Upper lobe of left lung (tissue), 6 donors: ENCODE results near the gene PLSCR4. TPM values are rescaled to one million over a fixed set of nuclear protein-coding genes. Genes with fewer than 3 reads are reported as not detected.

ENCODE experiments used
- ATAC-seq, 2 donors: fragments of 200-7000 bp; cut with Tn5 transposase; one replicate each; pipeline ENCODE4 v1.9.1; 2022; ENCODE audit warnings: mild to moderate bottlenecking in 2 of 2, moderate library complexity in 2 of 2; ENCODE audit not compliant: low FRiP score in 2 of 2
- DNase-seq, 2 donors: peaks; one replicate each; pipeline ENCODE4 v3.0.0-alpha.2; 2019 to 2020
- H3K27ac ChIP-seq, 4 donors: fragments of 200-600 bp; sonication (generic); one replicate each; pipeline ENCODE4 v1.5.1; 2016 to 2019
- H3K27me3 ChIP-seq, 4 donors: fragments of 200-600 bp; sonication (generic); one replicate each; pipeline ENCODE4 v1.5.1; 2017 to 2019
- H3K36me3 ChIP-seq, 4 donors: fragments of 200-600 bp; sonication (generic); one replicate each; pipeline ENCODE4 v1.5.1; 2016 to 2019
- H3K4me1 ChIP-seq, 4 donors: fragments of 200-600 bp; sonication (generic); one replicate each; pipeline ENCODE4 v1.5.1; 2018 to 2019
- H3K4me3 ChIP-seq, 4 donors: fragments of 200-600 bp; sonication (generic); one replicate each; pipeline ENCODE4 v1.5.1; 2017 to 2019; ENCODE audit warnings: mild to moderate bottlenecking in 2 of 4, moderate library complexity in 1 of 4
- H3K9me3 ChIP-seq, 4 donors: fragments of 200-600 bp; sonication (generic); one replicate each; pipeline ENCODE4 v1.5.1; 2018 to 2019
- CTCF ChIP-seq, 6 experiments: fragments of 450-650 bp in 4 of 6; fragments of 200-600 bp in 2 of 6; sonication (generic) in 2 of 6; IDR thresholded peaks; one replicate each; pipeline ENCODE4 v1.5.1; 2016 to 2019; ENCODE audit warnings: antibody characterized with exemption in 6 of 6
- EP300 ChIP-seq, 4 donors: sonication (generic); formaldehyde crosslinking; IDR thresholded peaks; one replicate each; pipeline ENCODE4 v1.5.1; 2017; ENCODE audit warnings: antibody characterized with exemption in 4 of 4, control low read depth in 2 of 4
- POLR2A ChIP-seq, 4 donors: fragments of 450-650 bp; IDR thresholded peaks; one replicate each; pipeline ENCODE4 v1.5.1; 2016 to 2017; ENCODE audit warnings: antibody characterized with exemption in 4 of 4, mild to moderate bottlenecking in 2 of 4
- POLR2AphosphoS5 ChIP-seq, 2 donors: sonication (generic); formaldehyde crosslinking; IDR thresholded peaks; one replicate each; pipeline ENCODE4 v1.5.1; 2017; ENCODE audit warnings: antibody characterized with exemption in 2 of 2
- WGBS, 2 donors: methylation state at CpG; one replicate each; pipeline ENCODE4 v1.1.5; 2017 to 2018; 5-methylcytosine and 5-hydroxymethylcytosine counted together
- total RNA-seq, 6 donors: library from RNA; depleted of rRNA in 4 of 6; stranded (reverse); fragments of >200 nt in 4 of 6; gene quantifications; one replicate each; pipeline versions ENCODE4 v1.1.0 to v1.2.1, GENCODE V29; 2016 to 2021
- donor health status: DM: no; HTN: no; CAD: no; lungs with moderate emphysema.
- donor health status: DM: no; HTN: yes; CAD: no; lungs with severe emphysema.

Gene PLSCR4
- total RNA-seq, 6 donors from 2014 or later = 16.8 to 56.4 (median 37.8) TPM

DNA sequence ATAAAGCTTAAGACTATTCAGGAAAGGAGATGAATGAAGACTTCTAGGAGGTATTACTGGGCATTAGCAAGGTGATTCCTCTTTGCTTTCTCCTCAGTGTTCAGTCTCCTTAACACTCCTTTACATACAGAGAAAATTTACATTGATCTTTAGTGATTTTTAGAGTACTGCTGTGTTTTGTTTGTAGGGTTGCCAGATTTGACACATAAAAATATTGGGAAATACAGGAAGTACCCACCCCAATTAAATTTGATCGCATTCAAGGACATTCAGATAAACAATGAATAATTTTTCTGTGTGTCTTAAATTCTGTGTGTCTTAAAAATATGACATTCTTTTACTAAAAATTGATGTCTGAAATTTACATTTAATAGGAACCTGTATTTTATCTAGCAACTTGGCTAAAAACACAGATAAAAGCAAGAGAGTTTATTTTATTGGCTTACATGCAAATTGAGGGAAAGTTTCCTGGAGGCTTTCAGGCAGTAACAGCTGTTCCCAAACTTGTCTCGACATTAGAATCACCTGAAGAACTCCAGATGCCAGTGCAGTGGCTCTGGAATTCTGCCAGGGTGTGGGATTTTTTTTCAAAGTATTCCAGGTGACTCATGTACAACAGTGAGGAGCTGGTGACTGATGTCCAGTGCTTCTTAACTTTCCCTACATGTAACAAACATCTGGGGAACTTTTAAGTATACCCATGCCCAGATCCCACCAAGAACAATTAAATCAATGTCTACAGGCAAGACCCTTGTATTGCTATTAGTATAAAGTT is 66.5 kb downstream of the PLSCR4 start:
- Histone ChIP-seq H3K36me3 (peaks cover 0 to 4% (median 0%) of the 10 kb centered on the region in 4 donors), H3K27ac (no peak overlapping the region), H3K4me1 (peaks cover 0 to 5% (median 0%) of the 10 kb centered on the region in 4 donors), H3K27me3 (no peaks in the 10 kb centered on the region), H3K4me3 (no peak overlapping the region), H3K9me3 (no peaks in the 10 kb centered on the region)
- DNase-seq (peak in 1 of 2 donors; percentile 28), ATAC-seq (no peak)
- 49% methylated on average over 2 of the region's 2 CpGs for WGBS, 2 donors
- TF ChIP-seq POLR2A (IDR thresholded peaks at IDR 0.05) (no peak), POLR2AphosphoS5 (IDR thresholded peaks at IDR 0.05) (no peak), EP300 (IDR thresholded peaks at IDR 0.05) (no peak), CTCF (IDR thresholded peaks at IDR 0.05) (no peak)

DNA sequence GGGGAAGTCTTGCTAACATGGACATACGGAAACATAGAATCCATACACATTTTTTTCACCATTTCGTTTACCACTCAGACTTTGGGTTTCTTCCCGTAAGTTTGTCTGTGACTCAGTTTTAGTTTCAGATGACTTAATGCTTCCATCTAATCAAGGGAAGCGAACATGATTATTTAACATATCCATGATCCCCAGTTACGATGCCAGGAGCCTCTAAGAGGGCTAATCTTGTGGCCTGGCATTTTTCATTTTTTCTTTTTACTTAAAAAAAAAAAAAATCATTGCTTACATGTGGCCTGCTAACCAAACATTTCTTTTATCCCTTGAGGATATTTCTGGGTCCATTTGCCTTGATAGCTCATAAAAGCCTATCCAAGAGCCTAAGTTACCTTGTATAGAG is 69.7 kb downstream of the PLSCR4 start:
- Histone ChIP-seq H3K27ac (no peak overlapping the region), H3K4me1 (peaks cover 0 to 5% (median 0%) of the 10 kb centered on the region in 4 donors), H3K36me3 (no peaks in the 10 kb centered on the region), H3K27me3 (no peaks in the 10 kb centered on the region), H3K9me3 (no peaks in the 10 kb centered on the region), H3K4me3 (no peak overlapping the region)
- WGBS, 2 donors = 97 to 98% methylated on average over 5 of the region's 5 CpGs
- no peak for TF ChIP-seq POLR2AphosphoS5 (IDR thresholded peaks at IDR 0.05)
- ATAC-seq = no peak
- DNase-seq = no peak

GRCh38 chr3:146180376-146180775 is 70.5 kb downstream of the PLSCR4 start:
- 93% methylated on average over 6 of the region's 6 CpGs for WGBS, 2 donors
- ATAC-seq = no peak

DNA sequence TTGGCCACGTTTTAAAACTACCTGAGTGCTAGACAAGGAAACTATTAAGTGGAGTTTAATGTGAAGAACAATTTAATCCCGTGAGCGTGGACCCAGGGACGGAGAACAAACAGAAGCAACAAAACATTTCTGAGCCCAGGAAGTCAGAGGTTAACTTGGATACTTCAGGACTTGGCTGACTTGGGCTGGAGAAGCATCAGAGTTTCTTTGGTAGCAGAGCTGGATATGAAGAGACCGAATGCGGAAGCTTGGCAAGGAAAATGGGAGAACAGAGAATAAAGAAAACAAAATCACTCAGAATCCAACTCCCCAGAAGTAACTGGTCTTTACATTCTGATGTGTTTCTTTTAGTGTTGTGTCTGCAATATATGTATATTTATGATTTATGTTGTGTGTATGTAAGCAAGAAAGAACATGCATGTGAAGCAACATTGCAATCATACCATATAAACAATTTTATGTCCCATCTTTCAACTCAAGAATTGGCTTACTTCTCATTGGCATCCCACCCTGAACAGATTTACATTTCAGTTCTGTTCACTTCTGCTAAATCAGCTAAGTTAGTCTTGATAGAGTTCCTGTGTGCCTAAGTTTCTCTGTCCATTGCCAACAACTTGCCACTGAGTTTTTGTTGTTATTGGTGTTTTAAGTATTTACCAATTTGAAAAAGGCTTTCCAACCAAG is 72.8 kb downstream of the PLSCR4 start:
- DNase-seq (no peak), ATAC-seq (peak in 1 of 2 donors; percentile 46)
- no peaks in the 10 kb centered on the region for H3K9me3 ChIP-seq
- H3K27ac ChIP-seq = no peak overlapping the region
- H3K4me3 ChIP-seq = no peak overlapping the region
- no peaks in the 10 kb centered on the region for H3K4me1 ChIP-seq
- no peak for TF ChIP-seq EP300 (IDR thresholded peaks at IDR 0.05)
- TF ChIP-seq POLR2A (IDR thresholded peaks at IDR 0.05) = no peak
- TF ChIP-seq CTCF (IDR thresholded peaks at IDR 0.05) = no peak
- TF ChIP-seq POLR2AphosphoS5 (IDR thresholded peaks at IDR 0.05) = no peak
- no peaks in the 10 kb centered on the region for H3K27me3 ChIP-seq
- 74 to 82% methylated on average over 6 of the region's 6 CpGs for WGBS, 2 donors
- peaks cover 0 to 2% (median 0%) of the 10 kb centered on the region in 4 donors for H3K36me3 ChIP-seq

More at GRCh38 chr3:146180376-146180775, 70.5 kb downstream of the PLSCR4 start:
- TF ChIP-seq CTCF (IDR thresholded peaks at IDR 0.05) (no peak), POLR2AphosphoS5 (IDR thresholded peaks at IDR 0.05) (no peak), EP300 (IDR thresholded peaks at IDR 0.05) (no peak), POLR2A (IDR thresholded peaks at IDR 0.05) (no peak)
- DNase-seq = no peak
- Histone ChIP-seq H3K36me3 (no peaks in the 10 kb centered on the region), H3K4me1 (peaks cover 0 to 5% (median 0%) of the 10 kb centered on the region in 4 donors), H3K27me3 (no peaks in the 10 kb centered on the region), H3K9me3 (no peaks in the 10 kb centered on the region), H3K27ac (no peak overlapping the region), H3K4me3 (no peak overlapping the region)

GRCh38 chr3:146177519-146177918 is 73.4 kb downstream of the PLSCR4 start:
- Histone ChIP-seq H3K36me3 (peaks cover 0 to 6% (median 0%) of the 10 kb centered on the region in 4 donors), H3K9me3 (no peaks in the 10 kb centered on the region), H3K4me1 (no peaks in the 10 kb centered on the region), H3K27me3 (no peaks in the 10 kb centered on the region), H3K4me3 (no peak overlapping the region), H3K27ac (no peak overlapping the region)
- no peak for DNase-seq
- 72 to 85% methylated on average over 1 of the region's 1 CpG for WGBS, 2 donors
- peak in 1 of 2 donors; percentile 88 for ATAC-seq
- TF ChIP-seq CTCF (IDR thresholded peaks at IDR 0.05) = no peak
- no peak for TF ChIP-seq POLR2A (IDR thresholded peaks at IDR 0.05)
- TF ChIP-seq EP300 (IDR thresholded peaks at IDR 0.05) = no peak
- TF ChIP-seq POLR2AphosphoS5 (IDR thresholded peaks at IDR 0.05) = no peak
